CD4-positive, alpha-beta T cell treated with Interleukin-1 beta for 1 hour (primary cell): ENCODE measurements around the gene FOXO3.
"Not testable (repeated sequence)": the region's sequence is repeated elsewhere in the genome, so short reads cannot be mapped to it uniquely, and the experiment has no call there.

Experiments
- DNase-seq, 2 donors: peaks; one replicate each; pipeline ENCODE4 v3.0.0-alpha.2; 2020 to 2022

FOXO3 gene

DNA sequence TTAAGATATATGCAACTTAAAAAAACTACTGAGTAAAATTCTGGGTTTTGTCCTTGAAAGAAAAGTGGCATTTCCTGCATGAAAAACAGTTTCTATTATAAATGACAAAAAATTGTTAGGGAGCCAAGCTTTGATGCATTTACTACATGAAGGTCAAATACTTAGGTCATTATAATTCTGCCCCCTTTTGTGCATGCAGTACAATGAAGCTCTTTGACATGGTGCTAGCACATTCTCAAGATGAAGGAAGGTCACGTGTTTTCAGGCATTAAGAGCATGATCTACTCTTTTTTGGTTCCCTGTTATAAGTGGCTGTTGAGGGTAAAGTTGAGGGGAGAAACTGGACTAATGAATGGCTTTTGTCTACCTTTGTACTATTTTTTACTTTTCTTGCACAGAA lies 72.7 kb downstream of the FOXO3 start:
- DNase-seq = no peak

DNA sequence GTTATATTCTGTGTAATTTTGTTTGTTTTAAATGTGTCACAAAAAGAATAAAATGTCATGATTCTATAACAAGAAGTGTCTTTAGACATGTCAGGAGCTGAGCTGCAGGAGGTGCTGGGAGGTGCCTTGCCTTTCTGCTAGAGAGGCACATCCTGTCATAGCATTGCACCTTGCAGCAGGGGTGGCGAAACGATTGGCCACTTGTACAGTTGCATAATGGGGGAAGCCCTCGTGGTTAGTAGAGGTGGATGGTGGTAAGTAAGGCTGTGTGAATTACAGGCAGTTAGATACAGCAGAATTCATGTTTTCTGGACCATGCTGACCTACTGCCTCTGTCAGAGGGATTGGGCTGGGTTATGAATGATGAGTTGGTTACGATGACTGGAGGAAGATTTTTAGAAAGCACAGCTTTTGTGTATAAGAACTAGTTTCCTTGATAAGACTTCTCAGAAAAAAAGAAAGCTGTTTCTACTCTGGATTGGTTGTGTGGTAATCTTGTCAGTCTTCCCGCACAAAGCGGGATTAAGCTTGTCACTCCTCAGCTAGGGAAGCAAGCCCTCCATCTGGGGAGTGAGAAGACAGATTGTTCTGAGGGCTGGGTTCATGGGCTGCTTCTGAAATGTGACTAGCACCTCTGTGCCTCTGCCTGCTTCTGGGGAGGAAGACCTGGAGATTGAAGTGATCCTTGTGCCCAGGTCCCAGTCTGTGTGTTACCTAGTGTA lies 74.9 kb downstream of the FOXO3 start:
- peak; percentile 43 to 58 for DNase-seq

DNA sequence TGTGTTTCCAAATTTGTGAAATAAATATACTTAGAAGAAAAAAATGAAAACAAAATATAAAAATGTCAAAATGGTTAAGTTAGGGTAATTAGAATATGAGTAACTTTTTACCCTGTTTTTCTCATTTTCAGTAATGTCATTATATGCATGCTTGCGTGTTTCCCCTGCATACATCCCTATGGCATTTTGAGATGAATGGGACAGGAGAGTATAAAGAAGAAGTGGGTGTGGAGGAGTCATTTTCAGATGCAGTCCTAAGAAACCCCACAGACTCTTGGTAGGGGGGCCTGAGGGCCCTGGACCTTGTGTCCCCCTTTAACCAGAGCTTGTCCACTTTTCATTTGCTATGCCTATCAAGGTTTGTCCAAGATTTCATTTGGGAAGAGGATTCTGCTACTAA lies 77.2 kb downstream of the FOXO3 start:
- no peak for DNase-seq

- DNase-seq = no peak
Observed at GRCh38 chr6:108638993-108639392, 78.3 kb downstream of the FOXO3 start.

GRCh38 chr6:108640104-108640503 lies 79.4 kb downstream of the FOXO3 start:
- no peak for DNase-seq

DNA sequence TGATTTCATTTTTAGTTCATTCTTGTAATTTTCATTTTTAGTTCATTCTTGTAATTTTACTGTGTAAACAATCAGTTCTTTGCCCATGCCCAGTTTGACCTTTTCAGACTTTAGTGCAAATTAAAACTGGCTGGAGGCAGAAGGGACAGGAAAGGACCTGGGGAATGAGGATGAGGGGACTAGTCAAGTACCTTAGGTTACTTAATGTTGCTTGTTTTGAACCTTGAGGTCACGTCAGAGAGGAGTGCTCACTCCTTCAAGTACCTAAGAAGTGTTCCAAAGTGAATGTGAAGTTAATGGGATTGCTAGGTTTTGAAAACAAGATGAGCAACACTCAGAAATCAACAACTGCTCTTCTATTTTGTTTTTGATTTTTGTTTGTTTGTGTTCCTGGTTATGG lies 82.5 kb downstream of the FOXO3 start:
- no peak for DNase-seq

DNA sequence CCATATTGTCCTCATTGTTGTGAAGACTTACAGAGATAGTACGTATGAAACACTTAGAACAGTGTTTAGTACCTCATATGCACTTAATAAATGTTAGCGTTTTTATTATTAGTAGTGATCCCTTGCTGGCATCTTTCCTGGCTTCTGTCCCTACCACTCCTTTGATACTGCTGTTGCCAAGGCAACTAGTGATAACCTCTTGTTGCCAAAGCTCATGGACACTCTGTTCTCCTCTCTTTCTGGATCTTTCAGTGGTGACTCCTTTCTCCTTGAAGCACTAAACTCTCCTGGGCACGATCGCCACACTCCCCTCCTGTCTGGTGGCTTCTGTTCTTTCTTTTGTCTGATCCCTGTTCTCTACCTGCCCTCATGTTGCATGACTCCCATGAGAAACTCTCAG lies 83.5 kb downstream of the FOXO3 start:
- no peak for DNase-seq

DNA sequence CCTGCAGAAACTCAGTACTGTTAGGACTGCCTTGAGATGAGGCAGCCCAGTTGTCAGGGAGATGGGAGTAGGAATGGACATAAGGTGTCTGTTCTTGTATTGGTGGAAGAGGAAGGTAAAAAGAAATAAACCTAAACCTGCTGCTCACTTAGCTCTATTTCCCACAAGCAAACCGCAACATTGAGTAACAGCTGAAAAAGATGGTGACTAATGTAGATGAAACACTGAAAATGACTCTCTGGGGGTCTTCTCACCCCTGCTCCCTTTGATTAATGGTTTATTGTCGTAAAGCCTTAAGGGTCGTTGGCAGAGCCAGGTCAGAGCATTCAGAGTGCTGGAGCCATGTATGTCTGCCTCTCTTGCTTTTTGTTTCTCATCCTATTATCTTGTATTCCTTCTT lies 87.5 kb downstream of the FOXO3 start:
- no peak for DNase-seq

GRCh38 chr6:108650325-108650724 lies 89.6 kb downstream of the FOXO3 start:
- DNase-seq = no peak

DNA sequence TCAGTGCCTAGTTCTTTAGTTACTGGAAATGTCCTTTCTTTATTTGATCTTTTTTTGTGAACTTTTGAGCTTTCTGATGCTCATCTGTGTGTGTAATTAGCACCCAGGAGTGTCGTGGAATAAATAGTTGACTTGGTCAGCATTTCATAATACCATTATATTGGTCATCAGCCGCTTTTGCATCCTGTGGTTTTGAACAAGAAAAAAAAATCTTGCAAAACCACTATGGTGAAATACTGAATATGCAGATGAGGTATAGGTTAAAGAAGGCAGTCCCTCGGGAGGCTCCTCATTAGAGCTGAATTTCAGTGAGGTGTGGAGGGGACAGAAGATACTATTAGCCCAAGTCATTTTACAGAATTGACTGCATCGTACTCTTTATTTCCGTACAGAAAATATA lies 90.1 kb downstream of the FOXO3 start:
- DNase-seq = no peak

- no peak for DNase-seq
Observed at GRCh38 chr6:108651340-108652227, 90.9 kb downstream of the FOXO3 start.

DNA sequence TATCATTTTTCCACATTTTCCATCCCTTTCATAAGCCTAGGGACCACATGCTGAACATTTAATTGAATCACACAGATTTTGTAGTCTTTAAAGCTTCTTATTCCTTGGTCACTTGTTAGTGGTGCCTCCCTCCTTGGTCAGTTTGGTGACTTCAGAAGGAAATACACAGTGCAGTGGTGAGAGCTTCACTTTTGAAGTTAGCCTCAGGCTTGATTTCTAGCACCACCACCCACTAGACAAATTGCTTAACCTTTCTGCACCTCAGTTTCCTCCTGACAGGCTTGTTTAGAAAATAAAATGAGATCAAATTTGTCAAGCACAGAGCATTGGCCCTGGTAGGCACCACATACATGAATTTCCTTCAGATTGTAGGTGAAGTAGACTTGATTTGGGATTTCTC lies 91.7 kb downstream of the FOXO3 start:
- no peak for DNase-seq

GRCh38 chr6:108653949-108654348 lies 93.2 kb downstream of the FOXO3 start:
- no peak for DNase-seq

- no peak for DNase-seq
Observed at GRCh38 chr6:108654465-108655106, 93.9 kb downstream of the FOXO3 start.

- no peak for DNase-seq
Observed at GRCh38 chr6:108655806-108656651, 95.3 kb downstream of the FOXO3 start.

DNA sequence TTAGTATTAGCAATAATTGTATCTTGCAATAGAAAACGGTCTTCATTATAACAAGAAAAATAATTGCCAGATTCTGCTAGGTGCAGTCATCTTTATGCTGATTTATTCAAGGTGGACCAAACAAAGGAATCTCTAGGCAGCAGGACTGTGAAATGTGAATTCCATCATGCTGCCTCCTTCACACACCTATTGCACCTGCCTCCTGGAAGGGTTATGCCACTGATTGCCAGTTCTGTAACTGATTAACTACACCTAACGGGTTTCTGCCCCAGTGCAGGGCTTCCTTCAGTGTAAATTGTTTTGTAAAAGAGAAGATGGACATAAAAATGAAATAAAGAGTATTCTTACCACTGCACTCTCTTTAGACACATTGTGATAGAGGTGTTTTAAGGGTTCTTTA lies 96.1 kb downstream of the FOXO3 start:
- DNase-seq = no peak

GRCh38 chr6:108658174-108658573 lies 97.5 kb downstream of the FOXO3 start:
- no peak for DNase-seq

GRCh38 chr6:108658785-108659184 lies 98.1 kb downstream of the FOXO3 start:
- not testable (repeated sequence) for DNase-seq

GRCh38 chr6:108660251-108660650 lies 99.5 kb downstream of the FOXO3 start:
- DNase-seq = no peak

- DNase-seq = no peak
Observed at GRCh38 chr6:108661430-108661829, 100.7 kb downstream of the FOXO3 start.

GRCh38 chr6:108661982-108662381 lies 101.3 kb downstream of the FOXO3 start:
- DNase-seq = no peak

- DNase-seq = no peak
Observed at GRCh38 chr6:108662702-108663101, 102.0 kb downstream of the FOXO3 start.
